Right ventricle myocardium inferior (tissue), 1 donor: Measurements from ENCODE around the gene C22orf23. TPM values are rescaled to one million over a fixed set of nuclear protein-coding genes. Genes with fewer than 3 reads are reported as not detected.

ENCODE experiments used
- ATAC-seq: fragments of 200-7000 bp; cut with Tn5 transposase; one replicate; pipeline ENCODE4 v1.9.1; 2020; ENCODE audit warnings: mild to moderate bottlenecking, moderate library complexity
- DNase-seq: peaks from one replicate; pipeline ENCODE4 v3.0.0; 2021; ENCODE audit errors: missing footprints
- intact Hi-C: fragments of 100-400 bp; cut with DNase I; formaldehyde crosslinking; loops from one replicate; pipeline ENCODE4 v1.11.0; 2022
- total RNA-seq: library from RNA; stranded (reverse); fragmentation: NEBNext Ultra II Directional; extraction: Animal tissue kit (Norgen Biotek cat#: 25700); gene quantifications from one replicate; pipeline ENCODE4 v1.2.1, GENCODE V29; 2021
- donor health status: DM: no; HTN: yes; CAD: no; lungs with severe emphysema.

Gene C22orf23
- total RNA-seq, 1 donor from 2014 or later = 0.68 TPM

DNA sequence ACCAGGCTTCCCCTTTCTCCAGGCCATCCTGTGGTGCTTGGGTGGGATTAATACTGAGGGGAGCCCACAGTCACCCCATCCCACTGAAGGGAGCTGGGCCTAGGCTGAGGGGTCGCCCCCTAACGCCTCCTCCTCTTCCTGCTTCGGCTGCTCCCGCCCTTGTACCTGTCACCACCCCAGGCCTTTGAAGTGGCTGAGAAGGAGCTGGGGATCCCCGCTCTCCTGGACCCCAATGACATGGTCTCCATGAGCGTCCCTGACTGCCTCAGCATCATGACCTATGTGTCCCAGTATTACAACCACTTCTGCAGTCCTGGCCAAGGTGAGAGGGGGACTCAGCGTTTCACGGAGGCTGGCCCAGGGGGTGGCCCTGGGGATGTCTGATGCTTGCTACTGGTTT is 41.2 kb downstream of the C22orf23 start:
- no peak for ATAC-seq
- peak; percentile 44 for DNase-seq
- intact Hi-C loops = no loop called here

DNA sequence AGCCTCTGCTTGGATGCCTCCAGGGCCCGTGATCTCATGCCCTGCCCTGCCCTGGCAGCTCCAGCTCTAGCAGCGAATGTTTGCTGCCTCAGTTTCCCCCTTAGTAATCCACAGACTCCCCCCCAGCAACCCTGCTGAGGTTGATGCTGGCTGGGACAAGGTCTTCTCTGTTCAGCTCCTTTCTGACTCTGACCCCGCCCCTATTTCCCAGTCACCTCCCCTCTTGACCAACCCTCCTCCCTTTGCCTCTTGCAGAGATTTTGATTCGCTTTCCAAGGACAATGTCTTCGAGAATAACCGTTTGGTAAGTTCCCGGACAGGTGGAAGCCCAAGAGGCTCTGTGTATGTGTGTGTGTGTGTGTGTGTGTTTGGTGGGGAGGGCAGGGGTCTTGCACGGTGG is 41.7 kb downstream of the C22orf23 start:
- ATAC-seq (no peak), DNase-seq (no peak)
- intact Hi-C loops = no loop called here

DNA sequence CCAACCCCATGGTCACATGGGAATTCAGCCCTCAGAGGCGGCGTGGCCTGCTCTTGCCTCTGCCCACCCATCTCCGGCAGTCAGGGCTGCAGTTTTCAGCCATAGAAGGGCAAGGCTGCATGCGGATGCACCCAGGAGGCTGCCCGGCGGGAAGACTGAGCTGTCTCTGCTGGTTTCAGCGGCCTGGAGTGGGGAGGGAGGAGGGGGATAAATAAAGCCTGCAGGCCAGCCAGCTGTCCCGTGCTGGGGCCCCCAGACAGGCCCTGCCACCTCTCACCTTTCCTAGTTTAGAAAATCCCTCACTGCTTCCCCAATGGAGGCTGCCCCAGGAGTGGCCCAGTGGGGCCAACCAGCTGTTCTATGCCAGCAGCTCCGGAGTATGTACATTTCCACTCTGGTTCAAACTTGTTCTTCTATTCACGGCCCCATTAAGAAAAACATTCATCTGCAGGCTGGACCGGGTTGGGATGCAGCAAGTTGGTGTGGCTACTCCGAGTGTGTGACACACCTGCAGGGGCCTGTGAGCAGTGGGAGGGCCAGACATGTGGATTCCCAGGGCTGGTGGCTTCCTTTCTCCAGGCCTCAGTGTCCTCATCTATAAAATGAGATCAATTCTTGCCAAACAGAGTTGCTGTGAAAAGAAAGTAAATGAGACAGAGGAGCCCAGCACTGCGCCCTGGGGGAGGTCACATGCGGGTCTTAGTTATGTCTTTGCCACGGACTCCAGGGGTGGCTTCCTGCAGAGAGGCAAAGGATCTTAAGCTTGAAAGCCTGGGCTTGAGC is 42.3 kb downstream of the C22orf23 start:
- ATAC-seq = no peak
- intact Hi-C loops = no loop called here
- peak; percentile 51 for DNase-seq

DNA sequence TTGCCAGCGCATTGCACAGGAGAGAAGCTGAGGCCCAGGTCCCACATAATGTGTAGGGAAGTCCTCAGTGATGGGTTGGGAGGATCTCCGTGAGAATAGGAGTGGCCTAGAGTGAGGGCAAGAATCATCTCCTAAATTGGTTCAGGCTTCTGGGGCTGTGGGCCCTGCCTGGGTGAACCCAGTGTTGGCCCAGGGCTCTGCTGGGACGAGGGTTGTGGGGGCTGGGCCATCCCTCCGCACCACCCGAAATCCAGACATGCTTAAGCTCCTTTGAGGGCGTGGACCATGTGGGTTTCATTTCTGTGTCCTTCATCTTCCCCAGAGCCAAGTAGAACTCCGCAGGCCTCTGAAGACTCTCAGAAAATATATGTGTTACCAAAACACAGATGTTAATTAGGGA is 43.6 kb downstream of the C22orf23 start:
- ATAC-seq (no peak), DNase-seq (peak; percentile 31)
- intact Hi-C loops = no loop called here

DNA sequence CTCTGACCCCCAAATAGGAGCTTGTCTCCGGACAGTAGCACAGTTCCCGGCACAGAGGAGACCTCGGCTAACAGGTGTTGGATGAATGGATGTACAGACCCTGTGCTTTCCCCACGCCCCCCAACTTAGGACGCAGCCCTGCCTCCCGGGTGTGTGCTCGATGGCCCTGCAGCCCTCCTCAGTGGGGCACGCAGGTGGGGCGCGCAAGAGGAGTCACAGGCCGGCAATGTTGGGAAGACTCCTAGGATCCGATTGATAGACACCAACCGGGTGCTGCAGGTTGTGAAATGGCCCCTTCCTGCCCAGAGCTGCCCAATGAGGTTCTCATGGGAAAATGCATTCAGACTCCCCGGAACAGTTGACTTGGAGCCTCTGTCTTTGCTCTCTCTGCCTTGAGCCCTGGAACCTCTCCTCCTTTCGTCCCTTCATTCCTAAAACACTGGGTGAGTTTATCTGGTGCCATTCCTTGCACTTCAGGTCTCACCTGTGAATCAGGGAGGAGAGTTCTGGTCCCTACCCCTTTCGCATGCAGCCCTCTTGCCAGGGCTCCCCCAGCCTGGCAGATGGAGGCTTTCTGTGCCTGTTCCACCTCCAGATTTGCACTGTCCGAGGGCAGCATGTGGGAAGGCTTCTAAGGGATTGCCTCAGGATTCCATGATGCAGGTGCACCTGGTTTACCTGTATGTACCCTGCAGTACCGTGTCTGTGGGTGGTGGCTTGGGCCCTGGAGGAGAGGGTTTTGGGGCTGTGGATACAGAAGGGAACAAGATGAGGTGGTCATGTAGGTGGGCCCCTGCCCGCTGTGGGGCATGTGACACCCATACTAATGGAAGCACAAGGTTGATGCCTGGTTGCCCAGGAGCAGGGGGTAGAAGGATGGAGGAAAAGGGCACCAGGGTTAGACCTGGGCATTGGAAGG is 46.1 kb downstream of the C22orf23 start:
- DNase-seq (peak; percentile 40), ATAC-seq (no peak)
- intact Hi-C loops = no loop called here

DNA sequence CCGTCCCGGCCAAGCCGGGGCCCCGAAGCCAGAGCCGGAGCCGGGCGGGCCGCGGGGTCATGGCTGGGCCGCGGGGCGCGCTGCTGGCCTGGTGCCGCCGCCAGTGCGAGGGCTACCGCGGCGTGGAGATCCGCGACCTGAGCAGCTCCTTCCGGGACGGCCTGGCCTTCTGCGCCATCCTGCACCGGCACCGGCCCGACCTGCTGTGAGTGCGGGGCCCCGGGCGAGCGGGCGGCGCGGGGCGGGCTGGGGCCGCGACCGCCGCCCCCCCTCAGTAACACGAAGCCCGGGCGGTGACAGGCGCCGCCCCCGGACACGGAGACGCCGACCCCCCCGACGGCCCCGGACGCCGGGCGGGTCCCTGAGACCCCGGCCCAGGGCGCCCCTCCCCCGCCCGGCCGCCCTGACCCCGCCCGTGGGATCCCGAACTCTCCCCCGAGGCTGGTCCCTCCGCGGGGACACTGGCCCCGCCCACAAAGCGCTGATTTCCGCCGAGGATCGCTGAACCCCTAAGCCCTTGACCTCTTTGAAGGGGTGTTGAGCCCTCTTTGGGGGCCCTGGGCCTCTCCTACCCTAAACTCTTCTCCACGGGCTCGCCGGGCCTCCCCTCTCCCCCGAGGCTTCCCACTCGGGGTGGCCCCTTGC is 46.9 kb downstream of the C22orf23 start:
- no peak for ATAC-seq
- intact Hi-C loops = no loop called here
- DNase-seq = no peak

DNA sequence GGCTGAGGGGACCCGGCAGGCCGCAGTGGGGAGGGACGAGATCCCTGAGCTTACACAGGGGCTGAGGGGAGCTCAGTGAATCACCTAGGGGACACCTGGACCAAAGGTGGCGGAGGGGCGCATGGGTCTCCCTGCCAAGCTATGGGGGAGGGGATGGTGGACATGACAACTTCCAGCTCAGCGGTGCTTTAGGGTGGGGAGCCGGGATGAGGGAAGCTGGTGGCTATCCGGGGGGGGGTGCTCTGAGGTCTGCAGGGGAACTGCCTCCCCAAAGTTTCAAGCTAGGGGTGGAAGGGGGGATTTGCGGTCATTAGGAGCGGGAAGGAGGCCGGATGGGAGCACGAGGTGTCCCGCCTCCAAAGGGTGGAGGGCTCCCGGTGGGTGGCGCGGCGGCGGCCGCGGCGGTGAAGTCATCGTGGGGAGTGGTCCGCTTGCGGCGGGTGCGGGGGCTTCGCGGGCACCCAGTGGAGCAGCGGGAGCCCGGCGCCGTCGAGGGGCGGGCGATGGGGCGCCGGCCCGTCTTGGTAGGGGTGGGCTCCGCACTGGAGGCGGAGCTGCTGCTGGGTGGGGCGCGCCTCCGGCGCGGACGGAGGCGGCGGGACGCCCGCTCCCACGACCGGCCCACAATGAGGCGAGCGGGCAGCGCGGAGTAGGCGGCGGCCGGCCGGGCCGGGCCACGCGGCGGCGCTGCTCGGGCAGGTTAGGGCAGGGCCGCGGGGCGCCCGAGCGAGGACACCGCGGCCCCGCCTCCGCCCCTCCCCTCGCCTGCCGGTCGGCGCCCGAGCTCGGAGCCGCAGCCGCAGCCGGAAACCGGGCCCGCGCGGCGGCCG is 47.7 kb downstream of the C22orf23 start, which contains the start of gene MICALL1:
MICALL1 (plus strand) TSS at position 764 of the 830 bp plus-strand sequence. CDS start 126 bp downstream, outside the sequence.
- DNase-seq = peak; percentile 85
- intact Hi-C loops = no loop called here
- ATAC-seq = peak; percentile 92

DNA sequence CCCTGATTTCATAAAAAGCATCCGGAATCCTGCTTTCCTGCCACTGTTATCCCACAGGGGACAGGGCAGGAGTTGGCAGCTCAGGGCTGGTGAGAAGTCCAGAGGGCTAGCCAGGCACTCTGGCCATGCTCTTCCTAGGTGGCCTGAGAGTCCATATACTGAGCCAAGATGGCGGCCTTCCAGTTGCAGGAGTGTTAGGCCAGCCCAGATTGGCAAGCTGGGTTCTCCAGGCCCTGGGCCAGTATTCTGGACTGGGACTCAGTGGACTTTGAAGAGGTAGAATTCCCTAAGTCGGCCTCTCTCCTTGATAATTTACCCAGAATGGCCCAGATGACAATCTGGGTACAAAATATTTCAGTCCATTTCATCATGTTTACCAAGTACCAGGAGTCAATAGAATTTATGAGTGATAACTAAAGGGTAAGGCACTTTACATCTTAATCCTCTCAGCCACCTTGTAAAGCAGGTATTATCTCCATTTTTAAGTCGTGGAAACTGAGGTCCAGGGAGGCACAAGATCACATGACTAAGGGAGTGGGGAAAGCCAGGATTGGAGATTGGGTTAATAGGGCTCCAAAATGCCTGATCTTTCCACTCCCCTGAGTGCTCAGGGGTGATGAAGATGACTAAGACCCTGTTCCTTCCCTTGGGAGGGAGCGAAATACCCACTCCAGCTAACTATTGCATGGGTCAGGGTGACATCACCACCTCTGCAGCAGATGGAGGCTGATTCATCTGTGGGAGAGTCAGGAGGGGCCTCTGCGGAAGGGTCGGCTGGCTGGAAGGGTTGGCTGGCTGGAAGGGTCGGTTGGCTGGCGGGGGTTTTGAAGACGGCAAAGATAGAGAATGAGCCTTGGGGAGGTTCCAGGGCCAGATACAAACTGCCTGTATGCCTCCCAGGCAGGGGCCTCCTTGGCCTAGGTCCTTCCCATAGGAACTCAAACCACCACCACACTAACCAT is 48.5 kb downstream of the C22orf23 start:
- intact Hi-C loops = no loop called here
- no peak for ATAC-seq
- DNase-seq = no peak

DNA sequence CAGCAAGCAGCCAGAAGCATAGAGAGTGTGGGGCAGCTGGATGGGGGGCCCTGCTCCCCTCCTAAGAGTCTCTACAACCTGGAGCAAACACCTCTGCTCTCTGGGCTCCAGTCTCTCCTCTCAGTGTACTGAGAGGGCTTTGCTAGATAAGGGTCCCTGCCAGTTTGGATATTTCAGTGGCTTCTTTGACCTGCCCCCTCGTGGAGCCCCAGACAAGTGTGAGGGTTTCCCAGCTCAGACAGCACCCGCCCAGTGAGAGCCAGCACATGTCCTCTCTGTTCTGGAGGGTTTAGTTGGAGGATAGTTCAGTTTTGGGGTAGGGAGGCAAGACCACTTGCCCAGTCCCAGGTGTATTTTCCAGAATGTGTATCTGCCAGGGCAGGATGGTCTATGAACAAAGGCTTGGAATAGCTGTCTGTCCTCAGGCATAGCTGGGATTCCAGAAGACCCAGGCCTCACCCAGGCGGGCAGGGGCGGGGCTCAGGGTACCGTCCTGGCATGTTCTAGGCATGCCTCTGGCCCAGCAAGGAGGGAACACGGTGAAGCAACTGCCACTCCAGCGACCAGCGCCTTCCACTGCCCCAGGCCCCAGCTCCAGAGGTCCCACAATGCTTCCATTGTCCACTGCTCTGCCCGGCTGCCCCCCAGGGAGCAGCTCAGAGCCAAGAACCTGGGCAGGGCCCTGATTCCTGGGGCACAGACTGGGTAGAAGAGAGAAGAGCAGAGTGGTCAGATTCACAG is 54.8 kb downstream of the C22orf23 start:
- DNase-seq = no peak
- intact Hi-C loops = no loop called here
- ATAC-seq = no peak

DNA sequence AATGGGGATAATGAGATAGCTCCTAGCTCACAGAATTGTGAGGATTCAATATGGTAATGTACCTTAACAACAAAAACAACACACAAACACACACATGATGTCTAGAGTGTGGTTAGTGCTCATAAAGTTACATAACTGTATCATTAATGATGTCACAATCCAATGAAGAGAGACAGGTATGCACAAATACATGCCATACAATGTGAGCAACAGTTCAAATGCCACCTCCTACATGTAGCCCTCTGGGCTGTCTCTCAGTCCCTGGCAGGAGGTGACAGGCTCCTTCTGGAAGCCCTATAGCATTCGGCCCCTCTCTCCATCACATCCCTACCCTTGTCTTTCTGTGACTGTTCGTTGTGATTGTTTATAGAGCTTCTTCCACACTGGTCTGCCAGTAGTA is 55.6 kb downstream of the C22orf23 start:
- intact Hi-C loops = no loop called here
- DNase-seq (no peak), ATAC-seq (no peak)

DNA sequence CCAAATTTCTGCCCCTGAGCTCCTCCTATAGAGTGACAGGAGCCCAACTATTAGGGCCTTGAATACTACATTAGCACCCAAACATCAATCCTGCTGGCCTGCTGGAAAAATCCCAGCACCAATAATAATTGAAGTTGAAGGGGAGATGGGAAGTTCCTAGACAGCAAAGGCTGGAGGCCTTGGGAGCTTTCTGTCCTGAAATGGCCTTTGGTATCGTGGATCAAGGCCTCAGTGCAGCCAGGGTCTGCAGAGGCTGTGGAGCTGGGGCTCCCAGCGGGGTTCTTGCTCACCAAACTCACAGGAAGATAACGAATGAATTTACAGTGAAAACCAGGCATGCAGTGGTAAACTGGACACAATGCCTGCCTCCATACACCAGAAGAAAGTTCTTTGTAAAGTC is 56.5 kb downstream of the C22orf23 start:
- no peak for ATAC-seq
- intact Hi-C loops = no loop called here
- no peak for DNase-seq

DNA sequence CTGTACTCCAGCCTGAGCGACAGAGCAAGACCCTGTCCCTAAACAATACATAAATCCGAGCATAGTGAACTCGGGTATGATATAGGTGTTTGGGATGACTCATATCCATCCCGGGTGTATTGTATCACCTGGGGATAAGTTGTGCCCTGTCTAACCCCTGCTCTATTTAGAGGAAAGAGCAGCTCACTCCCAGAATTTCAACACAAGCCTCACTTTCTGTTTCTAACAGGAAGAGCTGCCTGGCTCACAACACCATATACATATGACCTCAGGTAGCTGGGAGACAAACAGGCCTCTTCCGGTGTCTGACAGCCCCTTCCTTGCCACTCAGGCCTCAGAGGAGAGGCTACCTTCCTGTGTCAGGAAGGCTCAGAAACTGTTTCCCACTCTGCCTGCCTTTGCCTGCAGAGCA is 57.2 kb downstream of the C22orf23 start:
- DNase-seq (no peak), ATAC-seq (no peak)
- intact Hi-C loops = no loop called here

DNA sequence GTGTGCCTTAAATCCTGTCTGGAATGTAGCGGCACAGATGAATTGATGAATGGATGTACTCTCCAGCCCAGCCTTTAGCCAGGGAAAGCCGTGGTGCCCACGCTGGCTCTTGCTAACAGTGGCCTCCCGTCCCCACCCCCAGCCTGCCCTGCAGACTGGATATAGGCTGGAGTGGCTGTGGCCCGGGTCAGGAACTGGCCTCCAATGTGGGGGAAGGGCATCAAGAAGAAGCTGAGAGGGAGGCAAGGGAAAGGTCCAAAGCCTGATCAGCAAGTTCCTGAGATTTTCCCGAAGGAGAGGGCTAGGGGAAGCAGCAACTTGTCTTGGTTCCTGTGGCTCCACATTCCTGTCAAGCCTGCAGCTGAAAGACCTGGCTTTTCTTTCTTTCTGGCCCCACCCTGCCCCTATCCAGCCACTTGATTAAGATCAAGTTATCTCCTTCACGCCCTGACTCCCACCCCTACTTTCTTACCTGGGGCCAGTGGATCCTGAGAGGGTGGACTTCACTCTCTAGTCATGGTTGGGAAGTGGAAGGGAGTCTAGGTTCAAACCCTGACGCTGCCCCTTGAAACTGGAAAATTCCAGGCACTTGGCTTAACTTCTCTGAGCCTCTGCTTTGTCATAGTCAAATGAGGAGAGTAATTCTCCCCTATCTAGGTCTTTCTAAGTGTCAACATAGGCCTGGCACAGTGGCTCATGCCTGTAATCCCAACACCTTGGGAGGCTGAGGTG is 58.3 kb downstream of the C22orf23 start:
- DNase-seq = no peak
- ATAC-seq = no peak

DNA sequence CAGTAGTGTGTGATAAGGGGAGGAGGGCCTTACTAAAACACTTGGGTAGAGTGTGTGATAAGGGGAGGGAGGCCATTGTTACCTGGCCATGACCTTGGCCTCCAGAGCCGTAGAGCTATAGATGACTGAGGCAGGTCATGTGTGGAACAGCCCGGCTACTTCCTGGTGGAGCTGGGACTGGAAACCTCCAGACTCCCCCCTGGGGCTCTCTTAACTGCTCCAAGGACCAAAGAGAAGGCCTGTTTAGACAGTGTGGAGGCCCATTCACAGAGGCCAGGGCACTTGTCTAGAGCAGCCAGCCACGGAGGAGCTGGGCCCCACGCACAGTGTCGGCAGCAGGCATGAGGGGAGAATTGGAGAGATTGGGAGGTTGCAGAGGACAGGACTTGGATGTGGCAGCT is 59.8 kb downstream of the C22orf23 start:
- intact Hi-C loops = no loop called here
- peak; percentile 18 for ATAC-seq
- no peak for DNase-seq

More for the DNA sequence above, 58.3 kb downstream of the C22orf23 start:
- intact Hi-C loops = no loop called here
